ENCODE data around the gene CAPN10.

Gene CAPN10

DNA sequence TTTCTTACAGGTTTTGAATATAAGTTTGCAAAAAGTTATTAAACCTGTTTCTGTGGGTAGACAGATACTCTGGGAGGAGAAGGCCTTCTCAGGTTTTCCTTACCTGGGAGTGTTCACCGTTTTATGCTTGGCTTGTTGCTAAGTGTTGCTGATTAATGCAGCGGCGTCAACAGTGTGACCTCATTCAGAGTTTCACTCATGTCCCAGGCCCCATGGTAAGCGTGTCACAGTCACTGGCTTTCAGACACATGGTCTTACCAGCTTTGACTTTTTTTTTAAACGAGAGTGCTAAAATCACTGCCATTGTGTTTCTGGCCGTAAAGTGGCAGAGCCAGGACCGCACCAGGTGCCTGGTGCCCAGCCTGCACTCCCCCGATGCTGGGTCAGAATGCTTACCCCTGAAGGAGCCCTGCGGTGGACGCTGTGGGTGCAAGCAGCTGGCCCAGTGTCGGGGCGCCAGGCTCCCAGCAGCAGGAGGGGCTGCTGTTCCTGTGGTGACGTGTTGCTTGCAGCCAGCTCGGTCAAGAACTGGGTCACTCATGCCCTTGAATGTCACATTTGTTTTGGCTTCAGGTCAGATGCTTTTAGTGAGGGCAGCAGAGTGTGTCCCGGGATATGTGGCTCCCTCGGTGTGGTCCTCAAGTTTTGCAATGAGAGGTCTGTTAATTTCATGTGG is 3.5 kb downstream of the CAPN10 start:
- Histone ChIP-seq H3K9ac (ENCODE audit: low read length) (no peak overlapping the region), H3K9me2 (replicated peaks; ENCODE audit: insufficient read depth, low read length) (no peaks in the 10 kb centered on the region), H2AFZ (ENCODE audit: low read depth, low read length, severe bottlenecking) (no peak overlapping the region), H3F3A (ENCODE audit: insufficient read depth) (peaks cover 8% of the 10 kb centered on the region), H3K4me2 (ENCODE audit: low read depth, low read length, poor library complexity, severe bottlenecking) (no peak overlapping the region), H3K79me2 (ENCODE audit: insufficient read depth, low read length) (peaks cover 44% of the 10 kb centered on the region), H3K9me3 (ENCODE audit: insufficient read depth, low read length) (no peaks in the 10 kb centered on the region), H3K27ac (ENCODE audit: low read depth, low read length) (no peak overlapping the region), H3K36me3 (ENCODE audit: low read length) (no peaks in the 10 kb centered on the region), H3K4me3 (ENCODE audit: insufficient read depth, low read length, poor library complexity, severe bottlenecking) (no peak overlapping the region), H3K27me3 (ENCODE audit: low read length) (no peaks in the 10 kb centered on the region), H4K20me1 (ENCODE audit: low read depth, low read length) (peaks cover 7% of the 10 kb centered on the region; the same call in 1 of the 2 replicates)
- TF ChIP-seq CTCF (IDR thresholded peaks at IDR 0.05; ENCODE audit: insufficient read depth, low read length, poor library complexity, severe bottlenecking) (no peak), EZH2phosphoT487 (conservative IDR thresholded peaks at IDR 0.05; ENCODE audit: low read length) (no peak)

- Histone ChIP-seq H3K27me3 (ENCODE audit: low read length) (no peaks in the 10 kb centered on the region), H3K9me3 (ENCODE audit: insufficient read depth, low read length) (no peaks in the 10 kb centered on the region), H3K27ac (ENCODE audit: low read depth, low read length) (no peak overlapping the region), H2AFZ (ENCODE audit: low read depth, low read length, severe bottlenecking) (no peak overlapping the region), H3K79me2 (ENCODE audit: insufficient read depth, low read length) (peaks cover 41% of the 10 kb centered on the region), H3K9ac (ENCODE audit: low read length) (no peak overlapping the region), H3K36me3 (ENCODE audit: low read length) (no peaks in the 10 kb centered on the region), H3K4me3 (ENCODE audit: insufficient read depth, low read length, poor library complexity, severe bottlenecking) (no peak overlapping the region), H3F3A (ENCODE audit: insufficient read depth) (peaks cover under 1% of the 10 kb centered on the region), H4K20me1 (ENCODE audit: low read depth, low read length) (peaks cover 7% of the 10 kb centered on the region; the same call in 1 of the 2 replicates), H3K9me2 (replicated peaks; ENCODE audit: insufficient read depth, low read length) (no peaks in the 10 kb centered on the region), H3K4me2 (ENCODE audit: low read depth, low read length, poor library complexity, severe bottlenecking) (no peak overlapping the region)
- TF ChIP-seq CTCF (IDR thresholded peaks at IDR 0.05; ENCODE audit: insufficient read depth, low read length, poor library complexity, severe bottlenecking) (no peak), EZH2phosphoT487 (conservative IDR thresholded peaks at IDR 0.05; ENCODE audit: low read length) (no peak)
Measured at GRCh38 chr2:240590681-240591111, 4.2 kb downstream of the CAPN10 start.

DNA sequence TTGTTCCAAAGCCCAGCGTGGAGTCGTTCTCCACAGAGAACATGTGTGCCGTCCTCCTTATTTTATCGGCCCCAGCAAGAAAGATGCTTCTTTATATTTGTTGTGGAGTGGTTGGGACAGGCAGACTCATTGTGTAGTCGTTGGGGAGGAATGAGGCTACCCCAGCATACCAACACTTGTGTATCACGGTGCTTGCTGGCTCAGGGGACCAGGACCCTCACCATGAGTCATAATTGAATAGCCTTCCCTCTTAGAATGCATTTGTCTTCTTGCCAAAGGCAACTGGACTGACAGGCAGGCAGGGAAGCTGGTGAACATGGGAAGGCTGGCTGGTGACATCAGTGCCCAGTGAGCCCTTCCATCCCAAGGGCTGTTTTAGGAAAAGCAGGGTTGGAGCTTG is 4.7 kb downstream of the CAPN10 start:
- peaks cover 39% of the 10 kb centered on the region for H3K79me2 ChIP-seq (ENCODE audit: insufficient read depth, low read length)
- H3K36me3 ChIP-seq (ENCODE audit: low read length) = no peaks in the 10 kb centered on the region
- no peak overlapping the region for H3K4me3 ChIP-seq (ENCODE audit: insufficient read depth, low read length, poor library complexity, severe bottlenecking)
- H3K27me3 ChIP-seq (ENCODE audit: low read length) = no peaks in the 10 kb centered on the region
- H2AFZ ChIP-seq (ENCODE audit: low read depth, low read length, severe bottlenecking) = no peak overlapping the region
- no peaks in the 10 kb centered on the region for H3K9me2 ChIP-seq (replicated peaks; ENCODE audit: insufficient read depth, low read length)
- no peaks in the 10 kb centered on the region for H3K9me3 ChIP-seq (ENCODE audit: insufficient read depth, low read length)
- no peak overlapping the region for H3K9ac ChIP-seq (ENCODE audit: low read length)
- TF ChIP-seq CTCF (IDR thresholded peaks at IDR 0.05; ENCODE audit: insufficient read depth, low read length, poor library complexity, severe bottlenecking) (no peak), EZH2phosphoT487 (conservative IDR thresholded peaks at IDR 0.05; ENCODE audit: low read length) (no peak)
- H4K20me1 ChIP-seq (ENCODE audit: low read depth, low read length) = peaks cover 7% of the 10 kb centered on the region; the same call in 1 of the 2 replicates
- H3K27ac ChIP-seq (ENCODE audit: low read depth, low read length) = no peak overlapping the region
- no peak overlapping the region for H3K4me2 ChIP-seq (ENCODE audit: low read depth, low read length, poor library complexity, severe bottlenecking)
- no peaks in the 10 kb centered on the region for H3F3A ChIP-seq (ENCODE audit: insufficient read depth)

All from SU-DHL-6 (cell line).